Measurements from ENCODE around the gene DOK6.

Gene DOK6

GRCh38 chr18:69539404-69539803 lies 138.7 kb downstream of the DOK6 start:
- DNase-seq (ENCODE audit: low read depth), result no peak

GRCh38 chr18:69556228-69556627 lies 155.5 kb downstream of the DOK6 start:
- no peak for DNase-seq (ENCODE audit: low read depth)

GRCh38 chr18:69557282-69557681 lies 156.6 kb downstream of the DOK6 start:
- no peak for DNase-seq (ENCODE audit: low read depth)

GRCh38 chr18:69558052-69558451 lies 157.4 kb downstream of the DOK6 start:
- DNase-seq (ENCODE audit: low read depth), result no peak

GRCh38 chr18:69559604-69560003 lies 158.9 kb downstream of the DOK6 start:
- DNase-seq (ENCODE audit: low read depth), result no peak

GRCh38 chr18:69564602-69565001 lies 163.9 kb downstream of the DOK6 start:
- DNase-seq (ENCODE audit: low read depth), result no peak

- no peak for DNase-seq (ENCODE audit: low read depth)
These were observed 167.3 kb downstream of the DOK6 start for GRCh38 chr18:69567813-69568488.

- DNase-seq (ENCODE audit: low read depth), result no peak
These were observed 168.4 kb downstream of the DOK6 start for GRCh38 chr18:69569133-69569532.

GRCh38 chr18:69574401-69574800 lies 173.7 kb downstream of the DOK6 start:
- DNase-seq (ENCODE audit: low read depth), result no peak

- DNase-seq (ENCODE audit: low read depth), result no peak
These were observed 179.4 kb downstream of the DOK6 start for GRCh38 chr18:69580107-69580506.

- no peak for DNase-seq (ENCODE audit: low read depth)
These were observed 183.7 kb downstream of the DOK6 start for GRCh38 chr18:69584429-69584828.

- no peak for DNase-seq (ENCODE audit: low read depth)
These were observed 185.0 kb downstream of the DOK6 start for GRCh38 chr18:69585696-69586095.

- no peak for DNase-seq (ENCODE audit: low read depth)
These were observed 185.8 kb downstream of the DOK6 start for GRCh38 chr18:69586537-69586936.

- no peak for DNase-seq (ENCODE audit: low read depth)
These were observed 187.6 kb downstream of the DOK6 start for GRCh38 chr18:69588301-69588700.

GRCh38 chr18:69590150-69590549 lies 189.5 kb downstream of the DOK6 start:
- no peak for DNase-seq (ENCODE audit: low read depth)

GRCh38 chr18:69596345-69596744 lies 195.7 kb downstream of the DOK6 start:
- DNase-seq (ENCODE audit: low read depth), result no peak

GRCh38 chr18:69597561-69597960 lies 196.9 kb downstream of the DOK6 start:
- no peak for DNase-seq (ENCODE audit: low read depth)

- DNase-seq (ENCODE audit: low read depth), result no peak
These were observed 198.7 kb downstream of the DOK6 start for GRCh38 chr18:69599377-69599776.

- DNase-seq (ENCODE audit: low read depth), result no peak
These were observed 211.6 kb downstream of the DOK6 start for GRCh38 chr18:69612242-69612641.

GRCh38 chr18:69616114-69616513 lies 215.4 kb downstream of the DOK6 start:
- no peak for DNase-seq (ENCODE audit: low read depth)

GRCh38 chr18:69617408-69617807 lies 216.7 kb downstream of the DOK6 start:
- no peak for DNase-seq (ENCODE audit: low read depth)

GRCh38 chr18:69617888-69618287 lies 217.2 kb downstream of the DOK6 start:
- no peak for DNase-seq (ENCODE audit: low read depth)

- no peak for DNase-seq (ENCODE audit: low read depth)
These were observed 221.5 kb downstream of the DOK6 start for GRCh38 chr18:69622184-69622583.

- DNase-seq (ENCODE audit: low read depth), result no peak
These were observed 222.3 kb downstream of the DOK6 start for GRCh38 chr18:69622961-69623360.

GRCh38 chr18:69626171-69626570 lies 225.5 kb downstream of the DOK6 start:
- no peak for DNase-seq (ENCODE audit: low read depth)
